ENCODE measurements around the gene NUDT8.
"Not testable (repeated sequence)": the region's sequence is repeated elsewhere in the genome, so short reads cannot be mapped to it uniquely, and the experiment has no call there.

Gene NUDT8

DNA sequence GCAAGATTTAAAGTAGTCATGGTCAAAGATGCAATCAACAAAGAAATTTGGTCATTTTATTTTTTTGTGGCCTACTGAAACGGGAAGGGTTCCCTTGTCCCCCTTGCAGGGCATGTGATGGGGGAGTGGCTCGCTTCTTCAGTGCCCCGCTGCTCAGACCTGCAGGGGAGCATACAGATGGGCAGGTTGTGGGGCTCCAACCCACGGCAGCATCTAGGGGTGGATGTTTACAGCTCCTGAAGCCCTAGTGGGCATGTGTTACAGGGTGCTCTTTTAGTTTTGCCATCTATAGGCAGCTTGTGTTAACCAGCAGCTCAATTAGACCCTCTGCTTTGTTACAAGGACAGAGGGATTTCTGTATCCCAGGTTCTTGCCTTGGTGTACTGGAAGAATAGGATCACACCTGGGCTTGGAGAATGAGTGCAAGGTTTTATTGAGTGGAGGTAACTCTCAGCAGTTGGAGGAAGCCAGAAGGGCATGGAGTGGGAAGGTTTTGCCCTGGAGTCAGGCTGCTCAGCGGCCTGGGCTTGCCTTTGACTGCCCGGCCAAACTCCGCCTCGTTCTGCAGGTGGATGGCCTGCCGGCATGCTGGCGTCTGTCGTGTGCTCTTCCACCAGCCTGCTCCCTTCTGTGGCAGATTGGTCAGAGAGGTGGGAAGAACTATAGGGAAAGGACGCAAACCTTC, 36.7 kb downstream of the NUDT8 start:
- TF ChIP-seq EZH2 (IDR thresholded peaks at IDR 0.05; ENCODE audit: borderline replicate concordance, low read length) = no peak
- TF ChIP-seq, protein P1, sequence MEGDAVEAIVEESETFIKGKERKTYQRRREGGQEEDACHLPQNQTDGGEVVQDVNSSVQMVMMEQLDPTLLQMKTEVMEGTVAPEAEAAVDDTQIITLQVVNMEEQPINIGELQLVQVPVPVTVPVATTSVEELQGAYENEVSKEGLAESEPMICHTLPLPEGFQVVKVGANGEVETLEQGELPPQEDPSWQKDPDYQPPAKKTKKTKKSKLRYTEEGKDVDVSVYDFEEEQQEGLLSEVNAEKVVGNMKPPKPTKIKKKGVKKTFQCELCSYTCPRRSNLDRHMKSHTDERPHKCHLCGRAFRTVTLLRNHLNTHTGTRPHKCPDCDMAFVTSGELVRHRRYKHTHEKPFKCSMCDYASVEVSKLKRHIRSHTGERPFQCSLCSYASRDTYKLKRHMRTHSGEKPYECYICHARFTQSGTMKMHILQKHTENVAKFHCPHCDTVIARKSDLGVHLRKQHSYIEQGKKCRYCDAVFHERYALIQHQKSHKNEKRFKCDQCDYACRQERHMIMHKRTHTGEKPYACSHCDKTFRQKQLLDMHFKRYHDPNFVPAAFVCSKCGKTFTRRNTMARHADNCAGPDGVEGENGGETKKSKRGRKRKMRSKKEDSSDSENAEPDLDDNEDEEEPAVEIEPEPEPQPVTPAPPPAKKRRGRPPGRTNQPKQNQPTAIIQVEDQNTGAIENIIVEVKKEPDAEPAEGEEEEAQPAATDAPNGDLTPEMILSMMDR (IDR thresholded peaks at IDR 0.05; ENCODE audit: low read length) = no peak
- H3K4me2 ChIP-seq (ENCODE audit: low read length) = no peak overlapping the region

DNA sequence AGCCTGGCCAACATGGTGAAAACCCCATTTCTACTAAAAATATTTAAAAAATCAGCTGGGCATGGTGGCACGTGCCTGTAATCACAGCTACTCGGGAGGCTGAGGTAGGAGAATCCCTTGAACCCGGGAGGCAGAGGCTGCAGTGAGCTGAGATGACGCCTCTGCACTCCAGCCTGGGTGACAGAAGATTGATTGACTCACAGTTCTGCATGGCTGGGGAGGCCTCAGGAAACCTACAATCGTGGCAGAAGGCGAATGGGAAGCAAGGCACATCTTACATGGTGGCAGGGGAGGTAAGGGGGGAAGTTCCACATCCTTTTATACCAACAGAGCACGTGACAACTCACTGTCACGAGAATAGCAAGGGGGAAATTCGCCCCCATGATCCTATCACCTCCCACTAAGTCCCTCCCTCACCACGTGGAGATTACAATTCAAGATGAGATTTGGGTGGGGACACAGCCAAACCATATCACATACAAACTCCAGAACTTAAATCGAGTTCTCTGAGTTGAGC, 40.8 kb downstream of the NUDT8 start:
- Histone ChIP-seq H3K4me1 (ENCODE audit: insufficient read depth, low read length, severe bottlenecking) (peaks cover 47% of the 10 kb centered on the region), H3K36me3 (ENCODE audit: insufficient read depth, low read length) (peaks cover 46% of the 10 kb centered on the region), H3F3A (ENCODE audit: insufficient read depth, low read length) (peaks cover 10% of the 10 kb centered on the region; the same call in 1 of the 2 replicates), H3K27ac (ENCODE audit: low read depth, low read length, poor library complexity, severe bottlenecking) (peak overlapping the region; percentile 92)
- H3K79me2 ChIP-seq (ENCODE audit: insufficient read depth, low read length); H3K4me2 ChIP-seq (ENCODE audit: low read length); H3K9me3 ChIP-seq (ENCODE audit: low read length); H2AFZ ChIP-seq (ENCODE audit: low read length); H3K9ac ChIP-seq (ENCODE audit: low read length); H4K20me1 ChIP-seq (ENCODE audit: insufficient read depth, low read length); H3K9me2 ChIP-seq (ENCODE audit: low read depth, low read length); H3K27me3 ChIP-seq (ENCODE audit: insufficient read depth, low read length); H3K4me3 ChIP-seq (ENCODE audit: low read depth, low read length, poor library complexity, severe bottlenecking): not testable (repeated sequence)

More for the DNA sequence above, 36.7 kb downstream of the NUDT8 start:
- H4K20me1 ChIP-seq (ENCODE audit: insufficient read depth, low read length) = no peaks in the 10 kb centered on the region
- H3K27ac ChIP-seq (ENCODE audit: low read depth, low read length, poor library complexity, severe bottlenecking) = no peak overlapping the region
- H3K9me3 ChIP-seq (ENCODE audit: low read length) = 0 out of 2 replicates have a peak, but pooled peaks cover 2% of the 10 kb centered on the region
- no peaks in the 10 kb centered on the region for H3F3A ChIP-seq (ENCODE audit: insufficient read depth, low read length)
- H3K79me2 ChIP-seq (ENCODE audit: insufficient read depth, low read length) = no peaks in the 10 kb centered on the region
- H3K36me3 ChIP-seq (ENCODE audit: insufficient read depth, low read length) = peaks cover 14% of the 10 kb centered on the region
- peaks cover 9% of the 10 kb centered on the region for H3K4me1 ChIP-seq (ENCODE audit: insufficient read depth, low read length, severe bottlenecking)
- H2AFZ ChIP-seq (ENCODE audit: low read length) = no peak overlapping the region
- no peak overlapping the region for H3K4me3 ChIP-seq (ENCODE audit: low read depth, low read length, poor library complexity, severe bottlenecking)
- no peaks in the 10 kb centered on the region for H3K9me2 ChIP-seq (ENCODE audit: low read depth, low read length)
- no peak overlapping the region for H3K9ac ChIP-seq (ENCODE audit: low read length)
- H3K27me3 ChIP-seq (ENCODE audit: insufficient read depth, low read length) = no peaks in the 10 kb centered on the region; the same call in 1 of the 2 replicates

DNA sequence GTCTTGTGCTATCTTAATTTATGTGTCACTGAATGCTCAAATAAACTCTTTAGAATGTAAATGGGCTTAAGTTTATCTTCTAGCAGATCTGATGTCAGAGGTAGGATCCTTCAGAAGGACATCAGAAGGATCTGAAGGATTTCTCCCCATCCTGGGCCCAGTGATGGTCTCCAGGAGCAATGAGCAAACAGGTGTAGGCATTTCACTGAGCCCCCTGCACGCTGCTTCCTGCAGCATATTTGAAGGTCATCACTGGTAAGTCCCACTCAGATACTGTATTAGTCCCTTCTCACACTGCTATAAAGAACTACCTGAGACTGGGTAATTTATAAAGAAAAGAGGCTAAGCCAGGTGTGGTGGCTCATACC, 41.6 kb downstream of the NUDT8 start:
- Histone ChIP-seq H3K9me2 (ENCODE audit: low read depth, low read length) (no peaks in the 10 kb centered on the region), H3K4me2 (ENCODE audit: low read length) (peak overlapping the region; percentile 21; the same call in 1 of the 2 replicates), H2AFZ (ENCODE audit: low read length) (no peak overlapping the region), H3K4me3 (ENCODE audit: low read depth, low read length, poor library complexity, severe bottlenecking) (no peak overlapping the region), H4K20me1 (ENCODE audit: insufficient read depth, low read length) (no peaks in the 10 kb centered on the region), H3K79me2 (ENCODE audit: insufficient read depth, low read length) (no peaks in the 10 kb centered on the region), H3F3A (ENCODE audit: insufficient read depth, low read length) (peaks cover 10% of the 10 kb centered on the region; the same call in 1 of the 2 replicates), H3K9me3 (ENCODE audit: low read length) (no peaks in the 10 kb centered on the region), H3K27ac (ENCODE audit: low read depth, low read length, poor library complexity, severe bottlenecking) (peak overlapping the region; percentile 92), H3K27me3 (ENCODE audit: insufficient read depth, low read length) (no peaks in the 10 kb centered on the region), H3K9ac (ENCODE audit: low read length) (no peak overlapping the region; the same call in 1 of the 2 replicates), H3K36me3 (ENCODE audit: insufficient read depth, low read length) (peaks cover 46% of the 10 kb centered on the region), H3K4me1 (ENCODE audit: insufficient read depth, low read length, severe bottlenecking) (peaks cover 47% of the 10 kb centered on the region)
- no peak for TF ChIP-seq EZH2 (IDR thresholded peaks at IDR 0.05; ENCODE audit: borderline replicate concordance, low read length)

DNA sequence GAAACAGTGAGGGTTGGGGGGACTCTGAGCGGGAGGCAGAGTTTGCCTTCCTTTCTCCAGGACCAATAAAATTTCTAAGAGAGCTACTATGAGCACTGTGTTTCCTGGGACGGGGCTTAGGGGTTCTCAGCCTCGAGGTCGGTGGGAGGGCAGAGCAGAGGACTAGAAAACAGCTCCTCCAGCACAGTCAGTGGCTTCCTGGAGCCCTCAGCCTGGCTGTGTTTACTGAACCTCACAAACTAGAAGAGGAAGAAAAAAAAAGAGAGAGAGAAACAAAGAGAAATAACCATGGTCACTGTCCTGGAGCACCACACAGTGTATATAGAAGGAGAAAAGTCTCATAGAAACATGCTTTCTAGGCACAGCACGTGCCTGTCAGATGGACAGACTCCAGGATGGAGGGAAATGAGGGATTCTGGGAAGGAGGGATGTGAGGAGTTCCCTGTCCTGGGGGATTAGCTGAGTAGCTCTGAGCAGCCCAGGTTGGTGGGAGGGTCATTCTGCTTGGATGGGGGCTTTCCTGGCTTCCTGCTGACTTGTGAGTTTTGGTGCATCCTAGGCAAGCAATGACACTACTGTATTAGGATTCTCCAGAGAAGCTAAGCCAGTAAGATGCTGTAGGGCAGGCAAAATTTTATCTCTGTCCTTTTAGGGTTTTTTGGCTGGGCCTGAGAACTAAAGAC, 43.0 kb downstream of the NUDT8 start:
- H3K79me2 ChIP-seq (ENCODE audit: insufficient read depth, low read length) = no peaks in the 10 kb centered on the region
- H3K9ac ChIP-seq (ENCODE audit: low read length) = no peak overlapping the region
- no peak overlapping the region; the same call in 1 of the 2 replicates for H3K4me2 ChIP-seq (ENCODE audit: low read length)
- no peak overlapping the region for H2AFZ ChIP-seq (ENCODE audit: low read length)
- TF ChIP-seq, protein P1 (IDR thresholded peaks at IDR 0.05; ENCODE audit: low read length) = no peak
- TF ChIP-seq EZH2 (IDR thresholded peaks at IDR 0.05; ENCODE audit: borderline replicate concordance, low read length) = no peak
- peaks cover 54% of the 10 kb centered on the region for H3K4me1 ChIP-seq (ENCODE audit: insufficient read depth, low read length, severe bottlenecking)
- H3K27ac ChIP-seq (ENCODE audit: low read depth, low read length, poor library complexity, severe bottlenecking) = peak overlapping the region; percentile 92
- no peaks in the 10 kb centered on the region for H3K9me3 ChIP-seq (ENCODE audit: low read length)
- H3F3A ChIP-seq (ENCODE audit: insufficient read depth, low read length) = peaks cover 10% of the 10 kb centered on the region; the same call in 1 of the 2 replicates
- peaks cover 46% of the 10 kb centered on the region for H3K36me3 ChIP-seq (ENCODE audit: insufficient read depth, low read length)
- H3K27me3 ChIP-seq (ENCODE audit: insufficient read depth, low read length) = peaks cover 6% of the 10 kb centered on the region; the same call in 1 of the 2 replicates
- H3K9me2 ChIP-seq (ENCODE audit: low read depth, low read length) = no peaks in the 10 kb centered on the region
- H4K20me1 ChIP-seq (ENCODE audit: insufficient read depth, low read length) = no peaks in the 10 kb centered on the region
- no peak overlapping the region for H3K4me3 ChIP-seq (ENCODE audit: low read depth, low read length, poor library complexity, severe bottlenecking)
